Uterus (tissue), 4 donors: ENCODE measurements around the gene DCP2. TPM values are rescaled to one million over a fixed set of nuclear protein-coding genes. Genes with fewer than 3 reads are reported as not detected.

Experiments
- DNase-seq, 2 donors: peaks; one replicate each; pipeline ENCODE4 v3.0.0-alpha.2; 2019 to 2020
- H3K27ac ChIP-seq, 2 donors: fragments of 200-600 bp; sonication (generic); 1 replicate in 1 of 2; 2 replicates in 1 of 2; pipeline ENCODE4 v1.5.1; 2016 to 2018
- H3K27me3 ChIP-seq, 2 donors: fragments of 200-600 bp; sonication (generic); one replicate each; pipeline ENCODE4 v1.5.1; 2018 to 2019; ENCODE audit warnings: control low read depth in 1 of 2
- H3K36me3 ChIP-seq, 2 donors: fragments of 200-600 bp; sonication (generic); one replicate each; pipeline ENCODE4 v1.5.1; 2019; ENCODE audit warnings: control low read depth in 1 of 2
- H3K4me1 ChIP-seq, 2 donors: fragments of 200-600 bp; sonication (generic); one replicate each; pipeline ENCODE4 v1.5.1; 2018 to 2019; ENCODE audit warnings: control low read depth in 1 of 2
- H3K4me3 ChIP-seq, 2 donors: fragments of 200-600 bp; sonication (generic); 1 replicate in 1 of 2; 2 replicates in 1 of 2; pipeline ENCODE4 v1.5.1; 2018 to 2019; ENCODE audit warnings: mild to moderate bottlenecking in 1 of 2
- H3K9me3 ChIP-seq, 2 donors: fragments of 200-600 bp; sonication (generic); one replicate each; pipeline ENCODE4 v1.5.1; 2019; ENCODE audit warnings: control low read depth in 1 of 2
- POLR2A ChIP-seq, 2 donors: fragments of 450-650 bp; IDR thresholded peaks; one replicate each; pipeline ENCODE4 v1.6.1; 2016; ENCODE audit warnings: antibody characterized with exemption in 2 of 2, mild to moderate bottlenecking in 1 of 2, moderate library complexity in 1 of 2
- intact Hi-C: fragments of 100-400 bp; cut with DNase I; formaldehyde crosslinking; loops from one replicate; pipeline ENCODE4 v1.15.1; 2023; ENCODE audit warnings: low total_unique reads
- total RNA-seq, 4 donors: library from RNA; depleted of rRNA in 3 of 4; stranded (reverse); fragments of >200 nt in 3 of 4; gene quantifications; one replicate each; pipeline versions ENCODE4 v1.1.0 to v1.2.4, GENCODE V29; 2014 to 2023
- TF ChIP-seq, protein P1 (sequence below), 4 experiments: fragments of 200-600 bp in 2 of 4; fragments of 450-650 bp in 2 of 4; sonication (generic) in 2 of 4; IDR thresholded peaks; one replicate each; pipeline ENCODE4 v1.5.1; 2016 to 2019; ENCODE audit warnings: antibody characterized with exemption in 4 of 4, mild to moderate bottlenecking in 2 of 4, moderate library complexity in 1 of 4
- donor health status: DM: yes; HTN: yes; CAD: no.

Gene DCP2
- total RNA-seq, 4 donors from 2014 or later, result 11.2 to 124 (median 27.6) TPM

DNA sequence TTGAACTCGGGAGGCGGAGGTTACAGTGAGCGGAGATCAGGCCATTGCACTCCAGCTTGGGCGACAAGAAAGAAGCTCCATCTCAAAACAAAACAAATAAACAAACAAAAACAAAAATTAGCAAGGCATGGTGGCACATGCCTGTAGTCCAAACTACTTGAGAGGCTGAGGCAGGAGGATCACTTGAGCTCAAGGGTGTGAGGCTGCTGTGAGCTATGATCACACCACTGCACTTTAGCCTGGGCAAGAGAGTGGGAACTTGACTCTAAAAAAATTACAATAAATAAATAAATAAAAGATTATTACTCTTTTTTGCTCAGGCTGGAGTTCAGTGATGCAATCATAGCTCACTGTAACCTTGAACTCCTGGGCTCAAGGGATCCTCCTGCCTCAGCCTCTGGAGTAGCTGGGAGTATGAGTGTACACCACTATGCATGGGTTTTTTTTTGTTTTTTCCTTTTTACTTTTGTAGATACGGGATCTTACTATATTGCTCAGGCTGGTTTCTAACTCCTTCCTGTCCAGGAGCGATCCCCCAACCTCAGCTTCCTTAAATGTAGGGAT lies 9.0 kb upstream of the DCP2 start:
- no peaks in the 10 kb centered on the region for H3K4me1 ChIP-seq
- H3K36me3 ChIP-seq, result no peaks in the 10 kb centered on the region
- no peak for DNase-seq
- no peak overlapping the region for H3K4me3 ChIP-seq
- no peaks in the 10 kb centered on the region for H3K9me3 ChIP-seq
- intact Hi-C loops, result no loop called here
- H3K27me3 ChIP-seq, result no peaks in the 10 kb centered on the region
- H3K27ac ChIP-seq, result no peak overlapping the region
- no peak for TF ChIP-seq POLR2A (IDR thresholded peaks at IDR 0.05)
- TF ChIP-seq, protein P1, sequence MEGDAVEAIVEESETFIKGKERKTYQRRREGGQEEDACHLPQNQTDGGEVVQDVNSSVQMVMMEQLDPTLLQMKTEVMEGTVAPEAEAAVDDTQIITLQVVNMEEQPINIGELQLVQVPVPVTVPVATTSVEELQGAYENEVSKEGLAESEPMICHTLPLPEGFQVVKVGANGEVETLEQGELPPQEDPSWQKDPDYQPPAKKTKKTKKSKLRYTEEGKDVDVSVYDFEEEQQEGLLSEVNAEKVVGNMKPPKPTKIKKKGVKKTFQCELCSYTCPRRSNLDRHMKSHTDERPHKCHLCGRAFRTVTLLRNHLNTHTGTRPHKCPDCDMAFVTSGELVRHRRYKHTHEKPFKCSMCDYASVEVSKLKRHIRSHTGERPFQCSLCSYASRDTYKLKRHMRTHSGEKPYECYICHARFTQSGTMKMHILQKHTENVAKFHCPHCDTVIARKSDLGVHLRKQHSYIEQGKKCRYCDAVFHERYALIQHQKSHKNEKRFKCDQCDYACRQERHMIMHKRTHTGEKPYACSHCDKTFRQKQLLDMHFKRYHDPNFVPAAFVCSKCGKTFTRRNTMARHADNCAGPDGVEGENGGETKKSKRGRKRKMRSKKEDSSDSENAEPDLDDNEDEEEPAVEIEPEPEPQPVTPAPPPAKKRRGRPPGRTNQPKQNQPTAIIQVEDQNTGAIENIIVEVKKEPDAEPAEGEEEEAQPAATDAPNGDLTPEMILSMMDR (IDR thresholded peaks at IDR 0.05), result no peak

DNA sequence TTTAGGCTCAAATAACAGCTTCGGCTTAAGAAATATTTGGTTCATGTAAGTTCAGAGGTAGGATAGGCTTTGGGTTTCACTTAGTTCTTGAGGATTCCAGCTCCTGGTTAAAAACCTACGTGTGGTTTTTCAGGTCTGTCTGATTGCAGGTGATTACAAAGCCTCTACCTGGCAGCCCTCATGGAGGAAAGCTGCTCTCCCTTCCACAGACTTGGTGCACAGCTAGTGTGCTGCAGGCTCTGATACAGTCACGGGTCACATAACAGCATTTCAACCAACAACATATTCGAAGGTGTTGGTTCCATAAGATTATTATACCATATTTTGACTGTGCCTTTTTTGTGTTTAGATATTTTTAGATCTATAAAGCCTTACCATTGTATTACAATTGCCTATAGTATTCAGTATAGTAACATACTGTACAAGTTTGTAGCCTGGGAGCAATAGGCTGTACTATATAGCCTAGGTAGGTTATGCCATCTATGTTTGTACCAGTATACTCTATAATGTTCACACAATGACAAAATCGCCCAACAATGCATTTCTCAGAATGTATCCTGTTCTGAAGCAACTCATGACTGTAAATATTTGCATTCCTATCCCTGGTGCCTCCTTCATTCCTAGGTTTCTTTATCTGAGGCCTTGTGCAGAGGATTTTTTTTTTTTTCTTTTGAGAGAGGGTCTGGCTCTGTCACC lies 8.0 kb upstream of the DCP2 start:
- H3K4me3 ChIP-seq, result no peak overlapping the region
- no peak overlapping the region for H3K27ac ChIP-seq
- intact Hi-C loops, result no loop called here
- no peaks in the 10 kb centered on the region for H3K9me3 ChIP-seq
- no peaks in the 10 kb centered on the region for H3K36me3 ChIP-seq
- H3K27me3 ChIP-seq, result no peaks in the 10 kb centered on the region
- TF ChIP-seq, protein P1 (IDR thresholded peaks at IDR 0.05), result no peak
- TF ChIP-seq POLR2A (IDR thresholded peaks at IDR 0.05), result no peak
- no peaks in the 10 kb centered on the region for H3K4me1 ChIP-seq
- no peak for DNase-seq

DNA sequence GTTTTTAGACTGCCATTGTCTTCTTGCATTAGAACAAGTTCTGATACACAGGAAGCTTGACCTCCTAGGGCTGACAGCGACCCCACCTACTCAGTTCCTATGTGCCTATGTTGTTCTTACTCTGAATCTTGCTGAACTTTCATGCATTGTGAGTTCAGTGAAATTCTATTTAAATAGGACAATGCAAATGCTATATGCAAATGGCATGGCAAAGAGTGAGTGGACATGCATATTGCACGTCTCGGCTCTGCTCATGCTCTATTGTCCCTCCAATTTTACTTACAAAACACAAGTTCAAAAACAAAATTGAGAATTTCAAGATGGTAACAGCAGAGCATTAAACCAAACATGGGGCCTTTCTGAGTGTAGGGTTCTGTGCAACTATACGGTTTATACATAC lies 5.3 kb upstream of the DCP2 start:
- intact Hi-C loops, result no loop called here

DNA sequence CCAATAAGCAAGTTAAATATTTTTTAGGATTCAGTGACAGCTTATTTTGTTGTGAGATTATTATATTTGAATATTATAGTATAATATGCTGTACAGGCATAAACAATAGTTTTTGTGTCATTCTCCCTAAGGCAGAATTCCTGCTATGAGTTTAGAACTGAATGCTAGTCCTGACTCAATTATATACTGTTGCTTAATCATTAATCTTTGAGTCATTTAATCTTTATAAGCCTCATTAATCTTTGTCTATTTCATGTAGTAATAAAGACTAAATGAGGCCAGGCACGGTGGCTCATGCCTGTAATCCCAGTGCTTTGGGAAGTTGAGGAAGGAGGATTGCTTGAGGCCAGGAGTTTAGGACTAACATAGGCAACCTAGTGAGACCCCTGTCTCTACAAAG lies 3.6 kb upstream of the DCP2 start:
- intact Hi-C loops, result no loop called here
- Histone ChIP-seq H3K27me3 (no peaks in the 10 kb centered on the region), H3K4me1 (no peaks in the 10 kb centered on the region), H3K4me3 (no peak overlapping the region), H3K36me3 (no peaks in the 10 kb centered on the region), H3K9me3 (no peaks in the 10 kb centered on the region), H3K27ac (no peak overlapping the region)
- no peak for DNase-seq
- no peak for TF ChIP-seq POLR2A (IDR thresholded peaks at IDR 0.05)
- TF ChIP-seq, protein P1 (IDR thresholded peaks at IDR 0.05), result no peak

More for the DNA sequence above, 5.3 kb upstream of the DCP2 start:
- Histone ChIP-seq H3K9me3 (no peaks in the 10 kb centered on the region), H3K4me1 (no peaks in the 10 kb centered on the region), H3K27ac (no peak overlapping the region), H3K4me3 (no peak overlapping the region), H3K36me3 (no peaks in the 10 kb centered on the region), H3K27me3 (no peaks in the 10 kb centered on the region)
- no peak for DNase-seq
- TF ChIP-seq, protein P1 (IDR thresholded peaks at IDR 0.05), result no peak
- TF ChIP-seq POLR2A (IDR thresholded peaks at IDR 0.05), result no peak

DNA sequence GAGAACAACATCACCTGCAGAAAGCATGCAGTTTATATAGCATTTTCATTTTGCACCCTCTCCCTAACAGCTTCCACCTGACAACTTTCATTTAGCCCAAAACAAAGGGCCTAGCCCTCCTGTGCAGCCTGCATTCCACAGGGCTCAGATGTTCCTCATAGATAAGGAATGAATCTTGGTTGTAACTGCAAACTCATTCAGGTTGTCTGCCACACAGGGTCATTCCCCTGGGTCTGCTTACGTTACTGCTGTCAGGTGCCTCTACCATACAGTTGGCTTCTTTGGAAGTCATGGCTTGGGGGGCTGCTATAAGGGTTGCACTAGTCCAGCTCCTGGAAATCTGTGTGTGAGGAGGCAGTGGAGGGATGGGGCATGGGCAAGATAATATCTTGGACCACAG lies 2.7 kb upstream of the DCP2 start:
- Histone ChIP-seq H3K9me3 (no peaks in the 10 kb centered on the region), H3K4me3 (no peak overlapping the region), H3K36me3 (no peaks in the 10 kb centered on the region), H3K27ac (no peak overlapping the region), H3K4me1 (no peaks in the 10 kb centered on the region), H3K27me3 (no peaks in the 10 kb centered on the region)
- DNase-seq, result no peak
- intact Hi-C loops, result no loop called here
- TF ChIP-seq, protein P1 (IDR thresholded peaks at IDR 0.05), result no peak
- TF ChIP-seq POLR2A (IDR thresholded peaks at IDR 0.05), result no peak
